Lower lobe of right lung (tissue), 2 donors: ENCODE measurements around the gene POU2F1. TPM values are rescaled to one million over a fixed set of nuclear protein-coding genes. Genes with fewer than 3 reads are reported as not detected.
A peak's percentile ranks its signal among the peaks of the same experiment; 100 is the strongest.

Experiments
- ATAC-seq, 2 donors: fragments of 200-7000 bp; cut with Tn5 transposase; one replicate each; pipeline ENCODE4 v1.9.1; 2020 to 2022; ENCODE audit warnings: mild to moderate bottlenecking in 2 of 2, moderate library complexity in 2 of 2
- DNase-seq: peaks from one replicate; pipeline ENCODE4 v3.0.0-alpha.2; 2020
- H3K27ac ChIP-seq: fragments of 200-600 bp; one replicate; pipeline ENCODE4 v1.8.0; 2022
- H3K27me3 ChIP-seq: fragments of 200-600 bp; one replicate; pipeline ENCODE4 v1.8.0; 2022; ENCODE audit warnings: low read depth
- H3K36me3 ChIP-seq: fragments of 200-600 bp; one replicate; pipeline ENCODE4 v1.8.0; 2022; ENCODE audit warnings: mild to moderate bottlenecking
- H3K4me1 ChIP-seq: fragments of 200-600 bp; one replicate; pipeline ENCODE4 v1.8.0; 2022
- H3K4me3 ChIP-seq: fragments of 200-600 bp; one replicate; pipeline ENCODE4 v1.8.0; 2022; ENCODE audit warnings: mild to moderate bottlenecking
- H3K9me3 ChIP-seq: fragments of 200-600 bp; one replicate; pipeline ENCODE4 v1.8.0; 2022
- intact Hi-C: fragments of 100-400 bp; cut with DNase I; formaldehyde crosslinking; loops from one replicate; pipeline ENCODE4 v1.11.0; 2022
- total RNA-seq: library from RNA; stranded (reverse); fragmentation: NEBNext Ultra II Directional; extraction: Animal tissue kit (Norgen Biotek cat#: 25700); gene quantifications from one replicate; pipeline ENCODE4 v1.2.1, GENCODE V29; 2021
- TF ChIP-seq, protein P1 (sequence below): fragments of 200-600 bp; IDR thresholded peaks from one replicate; pipeline ENCODE4 v1.8.0; 2022; ENCODE audit warnings: antibody characterized with exemption, mild to moderate bottlenecking
- donor health status: DM: no; HTN: yes; CAD: no; lungs with severe emphysema.

Gene POU2F1
- total RNA-seq, 1 donor from 2014 or later = 20.1 TPM

DNA sequence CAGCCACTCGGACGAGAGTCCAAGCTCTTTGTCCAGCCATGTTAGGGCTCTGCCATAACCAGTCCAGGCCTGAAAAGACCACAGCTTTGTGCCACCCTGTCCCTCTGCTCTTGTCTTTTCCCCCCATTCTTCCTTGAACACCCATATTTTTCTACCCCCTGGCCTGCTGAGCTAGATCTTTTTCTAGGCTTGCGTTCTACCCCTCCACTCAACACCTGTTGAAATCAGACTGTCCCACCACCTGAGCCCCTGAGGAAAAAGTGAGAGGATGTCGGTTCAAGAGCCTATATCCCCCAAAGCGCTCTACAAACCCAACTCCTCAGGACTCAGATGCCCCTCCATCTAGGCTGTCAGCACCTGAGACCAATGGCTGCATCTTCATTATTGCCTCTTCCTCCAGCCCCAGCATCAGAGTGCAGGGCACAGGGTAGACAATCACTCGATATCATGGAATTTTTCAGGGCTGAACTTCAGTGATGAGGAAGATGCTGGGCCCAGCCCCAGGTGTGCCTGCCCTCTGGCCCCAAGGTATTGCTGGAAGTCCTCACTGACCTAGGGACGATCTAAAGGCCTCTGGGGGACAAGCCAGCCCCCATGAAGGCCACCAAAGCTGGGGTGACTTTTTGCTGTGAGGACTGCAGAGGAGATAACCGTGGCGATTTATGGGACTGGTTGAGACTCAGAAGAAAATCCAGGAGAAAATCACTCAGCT, 222.3 kb downstream of the POU2F1 start:
- DNase-seq (no peak), ATAC-seq (no peak)
- intact Hi-C loops = no loop called here
- H3K27ac ChIP-seq = no peak overlapping the region
- TF ChIP-seq, protein P1, sequence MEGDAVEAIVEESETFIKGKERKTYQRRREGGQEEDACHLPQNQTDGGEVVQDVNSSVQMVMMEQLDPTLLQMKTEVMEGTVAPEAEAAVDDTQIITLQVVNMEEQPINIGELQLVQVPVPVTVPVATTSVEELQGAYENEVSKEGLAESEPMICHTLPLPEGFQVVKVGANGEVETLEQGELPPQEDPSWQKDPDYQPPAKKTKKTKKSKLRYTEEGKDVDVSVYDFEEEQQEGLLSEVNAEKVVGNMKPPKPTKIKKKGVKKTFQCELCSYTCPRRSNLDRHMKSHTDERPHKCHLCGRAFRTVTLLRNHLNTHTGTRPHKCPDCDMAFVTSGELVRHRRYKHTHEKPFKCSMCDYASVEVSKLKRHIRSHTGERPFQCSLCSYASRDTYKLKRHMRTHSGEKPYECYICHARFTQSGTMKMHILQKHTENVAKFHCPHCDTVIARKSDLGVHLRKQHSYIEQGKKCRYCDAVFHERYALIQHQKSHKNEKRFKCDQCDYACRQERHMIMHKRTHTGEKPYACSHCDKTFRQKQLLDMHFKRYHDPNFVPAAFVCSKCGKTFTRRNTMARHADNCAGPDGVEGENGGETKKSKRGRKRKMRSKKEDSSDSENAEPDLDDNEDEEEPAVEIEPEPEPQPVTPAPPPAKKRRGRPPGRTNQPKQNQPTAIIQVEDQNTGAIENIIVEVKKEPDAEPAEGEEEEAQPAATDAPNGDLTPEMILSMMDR = no peak
- H3K4me1 ChIP-seq = peaks cover 10% of the 10 kb centered on the region
- no peaks in the 10 kb centered on the region for H3K9me3 ChIP-seq
- H3K27me3 ChIP-seq = peaks cover 9% of the 10 kb centered on the region
- no peak overlapping the region for H3K4me3 ChIP-seq
- H3K36me3 ChIP-seq = no peaks in the 10 kb centered on the region

DNA sequence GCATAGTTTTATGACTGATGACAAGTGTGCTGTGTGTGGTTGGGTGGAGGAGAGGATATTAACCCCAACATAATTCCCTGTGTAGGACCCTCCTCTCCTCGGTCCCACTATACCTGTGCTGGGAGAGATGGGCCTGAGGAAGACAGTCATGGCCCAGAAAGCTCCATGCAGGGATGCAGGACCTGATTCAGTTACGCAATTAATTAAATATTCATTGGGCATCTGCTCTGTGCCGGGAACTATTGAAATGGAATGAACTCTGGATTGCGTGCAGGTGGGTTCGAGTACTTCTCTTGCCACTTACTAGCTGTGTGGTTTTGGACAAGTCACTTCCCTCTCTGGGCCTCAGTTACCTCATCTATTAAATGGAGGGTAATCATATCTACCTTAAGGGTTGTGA, 223.1 kb downstream of the POU2F1 start:
- no peak for ATAC-seq
- peaks cover 10% of the 10 kb centered on the region for H3K4me1 ChIP-seq
- no peak overlapping the region for H3K27ac ChIP-seq
- no peaks in the 10 kb centered on the region for H3K36me3 ChIP-seq
- TF ChIP-seq, protein P1 = no peak
- H3K9me3 ChIP-seq = no peaks in the 10 kb centered on the region
- H3K4me3 ChIP-seq = no peak overlapping the region
- H3K27me3 ChIP-seq = peaks cover 9% of the 10 kb centered on the region
- no peak for DNase-seq
- intact Hi-C loops = no loop called here

DNA sequence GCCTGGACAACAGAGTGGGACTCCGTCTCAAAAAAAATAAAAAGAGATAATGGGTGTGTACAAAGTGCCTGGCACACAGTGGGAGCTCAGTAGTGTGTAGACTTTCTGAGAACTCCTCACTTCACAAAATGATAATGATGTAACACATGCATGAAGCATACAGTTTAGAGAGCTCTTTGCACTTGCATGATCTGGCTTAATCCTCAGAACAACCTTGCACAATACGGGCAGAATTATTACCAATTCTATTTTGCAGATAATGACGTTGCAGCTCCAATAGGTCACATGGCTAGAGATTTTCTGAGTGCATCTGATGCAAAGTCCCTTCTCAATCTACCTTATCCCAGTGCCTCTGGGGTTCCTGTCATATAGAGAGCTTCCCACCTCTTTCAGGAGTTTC, 226.3 kb downstream of the POU2F1 start:
- Histone ChIP-seq H3K9me3 (no peaks in the 10 kb centered on the region), H3K36me3 (no peaks in the 10 kb centered on the region), H3K27ac (peak overlapping the region; percentile 56), H3K27me3 (no peaks in the 10 kb centered on the region), H3K4me3 (no peak overlapping the region), H3K4me1 (no peaks in the 10 kb centered on the region)
- intact Hi-C loops = no loop called here
- TF ChIP-seq, protein P1 = no peak
- DNase-seq (no peak), ATAC-seq (no peak)

DNA sequence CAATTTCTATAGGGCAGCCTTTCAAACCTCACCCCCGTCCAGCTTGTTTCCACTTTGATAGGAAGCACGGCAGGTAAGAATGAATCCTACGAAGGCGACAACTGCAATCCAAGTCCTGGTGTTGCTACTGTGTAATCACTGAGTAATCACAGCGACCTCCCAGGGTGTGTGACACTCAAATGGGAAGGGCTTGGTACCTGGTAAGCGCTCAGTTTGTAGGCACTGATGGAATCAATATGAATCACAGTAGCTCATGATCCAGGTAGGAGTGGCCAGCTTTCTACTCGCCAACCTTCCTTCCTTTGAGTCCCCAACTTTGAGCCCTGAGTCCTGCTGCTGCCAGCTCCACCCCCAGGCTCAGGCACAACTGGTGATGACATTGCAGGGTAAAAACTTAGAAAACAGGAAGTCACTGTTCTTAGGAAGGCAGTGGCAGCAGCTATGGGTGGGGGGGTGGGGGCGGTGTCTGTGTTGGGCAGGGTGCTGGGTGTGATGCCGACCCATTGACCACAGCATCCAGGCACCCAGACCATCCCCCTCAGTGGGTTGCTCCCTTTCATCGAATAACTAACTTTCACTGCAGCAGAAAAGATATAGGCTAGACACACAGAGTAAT, 226.9 kb downstream of the POU2F1 start:
- DNase-seq = peak; percentile 66
- Histone ChIP-seq H3K4me3 (peak overlapping the region; percentile 5), H3K27ac (peak overlapping the region; percentile 56)

DNA sequence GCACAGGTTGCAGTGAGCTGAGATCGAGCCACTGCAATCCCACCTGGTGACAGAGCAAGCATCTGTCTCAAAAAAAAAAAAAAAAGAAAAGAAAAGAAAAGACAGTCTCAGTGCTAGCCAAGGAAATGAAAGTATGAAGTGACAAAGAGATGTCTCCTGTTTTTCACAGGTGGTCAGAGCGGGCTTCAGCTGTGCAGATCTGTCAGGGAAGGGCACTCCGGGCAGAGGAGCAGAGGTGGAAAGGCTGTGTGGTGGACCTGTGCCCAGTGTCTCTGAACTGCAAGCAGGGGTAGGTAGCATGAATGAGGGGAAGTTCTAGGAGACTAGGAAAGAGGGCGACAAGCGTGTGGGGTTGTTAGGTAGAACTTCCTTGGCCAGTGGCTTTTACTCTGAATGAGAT, 230.2 kb downstream of the POU2F1 start:
- no peak for ATAC-seq
- intact Hi-C loops = no loop called here
- TF ChIP-seq, protein P1 = no peak
- Histone ChIP-seq H3K27me3 (no peaks in the 10 kb centered on the region), H3K4me1 (peaks cover 8% of the 10 kb centered on the region), H3K36me3 (no peaks in the 10 kb centered on the region), H3K9me3 (no peaks in the 10 kb centered on the region), H3K27ac (no peak overlapping the region), H3K4me3 (no peak overlapping the region)
- no peak for DNase-seq

More for the DNA sequence above, 226.9 kb downstream of the POU2F1 start:
- Histone ChIP-seq H3K36me3 (no peaks in the 10 kb centered on the region), H3K9me3 (no peaks in the 10 kb centered on the region), H3K27me3 (no peaks in the 10 kb centered on the region), H3K4me1 (no peaks in the 10 kb centered on the region)
- intact Hi-C loops = no loop called here
- TF ChIP-seq, protein P1 = no peak
- peak; percentile 77 to 81 for ATAC-seq
